DLD1 (cell line): ENCODE measurements around the gene CCDC159.
"Not testable (repeated sequence)": the region's sequence is repeated elsewhere in the genome, so short reads cannot be mapped to it uniquely, and the experiment has no call there.

Experiments used
- in situ Hi-C: cut with HindIII; loops from 2 replicates; pipeline ENCODE4 v1.10.0; 2017; ENCODE audit warnings: low sequenced_read_pairs

CCDC159 gene

DNA sequence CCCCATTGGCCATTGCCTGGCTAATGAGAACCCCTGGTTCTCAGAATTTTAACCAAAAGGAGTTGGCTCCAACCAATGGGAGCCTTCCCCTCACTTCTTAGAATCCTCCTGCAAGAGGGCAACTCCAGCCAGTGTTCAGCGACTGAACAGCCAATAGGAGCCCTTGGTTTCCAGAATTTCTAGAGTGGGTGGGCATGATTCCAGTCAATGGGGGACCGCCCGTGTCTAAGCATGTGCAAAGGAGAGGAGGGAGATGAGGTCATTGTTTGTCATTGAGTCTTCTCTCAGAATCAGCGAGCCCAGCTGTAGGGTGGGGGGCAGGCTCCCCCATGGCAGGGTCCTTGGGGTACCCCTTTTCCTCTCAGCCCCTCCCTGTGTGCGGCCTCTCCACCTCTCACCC, 18.6 kb downstream of the CCDC159 start:
- in situ Hi-C loops = no loop called here

DNA sequence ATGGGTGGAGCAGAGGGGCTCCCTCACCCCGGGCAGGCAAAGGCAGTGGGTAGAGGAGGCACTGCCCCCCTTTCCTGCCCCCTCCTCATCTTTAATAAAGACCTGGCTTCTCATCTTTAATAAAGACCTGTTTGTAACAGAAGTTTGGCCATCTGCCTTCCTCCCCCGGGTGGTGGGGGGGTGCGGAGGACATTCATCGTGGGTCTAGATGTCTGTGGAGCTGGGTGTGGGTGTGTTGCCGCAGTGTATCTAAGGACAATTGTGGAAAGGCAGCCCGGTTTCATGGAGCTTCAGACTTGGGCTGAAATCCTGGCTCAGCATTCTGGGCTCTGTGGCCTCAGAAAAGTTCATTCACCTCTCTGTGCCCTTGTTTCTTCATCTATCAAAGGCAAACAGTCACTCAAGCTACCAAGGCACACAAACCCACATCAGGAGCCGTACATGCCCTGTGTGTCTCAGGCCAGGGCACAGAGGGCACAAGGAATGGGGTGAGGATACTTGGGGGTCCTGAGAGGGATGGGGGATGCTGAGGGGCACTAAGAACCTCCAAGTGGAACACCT, 19.3 kb downstream of the CCDC159 start:
- in situ Hi-C loops = no loop called here

DNA sequence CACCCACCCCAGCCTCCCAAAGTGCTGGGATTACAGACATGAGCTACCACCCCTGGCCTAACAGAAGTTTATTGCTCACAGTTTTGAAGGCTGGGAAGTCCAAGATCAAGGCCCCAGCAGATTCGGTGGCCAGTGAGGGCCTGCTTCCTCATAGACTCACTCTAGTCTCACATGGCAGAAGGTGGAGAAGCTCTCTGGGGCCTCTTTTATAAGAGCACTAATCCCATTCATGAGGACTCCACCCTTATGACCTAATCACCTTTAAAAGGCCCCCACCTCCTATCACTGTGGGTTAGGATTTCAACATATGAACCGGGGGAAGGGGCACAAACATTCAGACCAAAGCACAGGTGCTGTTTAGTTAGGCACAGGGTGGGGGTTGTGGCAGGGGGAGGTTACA, 21.2 kb downstream of the CCDC159 start:
- in situ Hi-C loops = no loop called here

DNA sequence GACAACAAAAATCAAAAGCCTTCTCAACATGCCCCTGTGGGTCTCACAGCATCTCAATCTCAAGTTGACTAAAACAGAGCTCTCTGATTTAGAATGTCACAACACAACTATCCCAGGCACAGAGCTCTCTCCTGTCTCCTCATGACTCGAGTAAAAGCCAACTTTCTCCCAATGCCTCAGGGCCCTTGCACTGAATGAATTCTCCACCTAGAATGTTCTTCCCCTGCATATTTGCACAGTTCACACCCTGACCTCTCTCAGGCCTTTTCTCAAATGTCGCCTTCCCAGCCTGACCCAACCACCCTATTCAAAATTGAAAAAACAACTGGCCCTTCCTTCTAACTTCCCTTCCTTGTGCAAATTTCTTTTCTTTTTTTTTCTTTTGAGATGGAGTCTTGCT, 24.4 kb downstream of the CCDC159 start:
- in situ Hi-C loops = no loop called here

DNA sequence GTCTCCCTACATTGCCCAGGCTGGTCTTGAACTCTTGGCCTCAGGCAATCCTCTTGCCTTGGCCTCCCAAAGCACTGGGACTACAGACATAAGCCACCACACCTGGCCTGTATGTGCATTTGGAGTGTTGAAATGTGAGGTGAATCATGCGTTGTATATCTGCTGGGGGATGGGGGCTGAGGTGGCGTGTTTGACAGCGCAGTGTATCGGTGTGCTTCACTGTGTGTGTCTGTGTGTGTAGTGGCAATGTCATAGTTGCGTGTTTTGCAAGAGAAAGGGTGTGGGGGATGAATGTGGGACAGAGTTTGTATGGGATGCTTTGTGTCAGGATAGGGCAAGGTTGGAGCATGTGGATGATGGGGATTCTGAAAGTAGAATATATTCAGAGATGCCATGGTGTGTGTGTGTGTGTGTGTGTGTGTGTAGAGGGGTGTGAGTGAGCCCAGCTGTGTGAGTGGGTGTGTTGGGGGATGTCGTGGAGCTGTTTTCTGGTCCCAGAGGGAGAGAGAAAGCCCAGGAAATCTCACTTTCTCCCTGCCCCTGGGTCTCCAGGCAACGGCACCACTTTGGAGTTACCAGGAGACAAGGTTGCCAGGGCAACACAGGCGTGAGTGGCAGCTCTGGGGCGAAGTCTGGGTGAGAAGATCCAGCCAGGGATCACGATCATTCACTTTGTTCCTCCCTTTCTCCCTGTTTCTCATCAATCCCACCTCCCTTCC, 27.0 kb downstream of the CCDC159 start:
- in situ Hi-C loops = no loop called here

DNA sequence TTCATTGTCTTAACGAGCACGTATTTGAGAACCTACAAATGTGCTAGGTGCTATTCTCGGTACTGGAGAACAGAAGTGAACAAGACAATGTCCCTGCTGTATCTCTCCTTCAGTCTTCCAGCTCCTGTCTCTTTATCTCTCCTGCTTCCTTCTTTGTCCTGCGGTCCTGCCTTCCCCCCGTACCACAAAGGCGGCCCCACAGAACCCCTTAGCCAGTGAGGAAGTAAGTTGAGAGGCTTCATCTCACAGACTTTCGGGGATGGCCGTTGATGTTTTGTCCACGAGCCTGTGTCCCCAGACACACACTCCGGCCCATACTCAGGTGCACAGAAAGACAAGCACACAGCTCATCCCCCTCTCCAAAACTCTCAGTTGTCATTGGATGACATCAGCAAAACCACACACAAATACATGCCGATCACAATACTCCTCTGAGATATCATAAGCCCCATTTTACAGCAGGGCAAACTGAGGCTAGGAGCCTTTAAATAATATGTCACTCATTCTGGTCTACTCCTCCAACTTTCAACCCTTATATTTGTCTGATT, 27.6 kb downstream of the CCDC159 start:
- in situ Hi-C loops = no loop called here

DNA sequence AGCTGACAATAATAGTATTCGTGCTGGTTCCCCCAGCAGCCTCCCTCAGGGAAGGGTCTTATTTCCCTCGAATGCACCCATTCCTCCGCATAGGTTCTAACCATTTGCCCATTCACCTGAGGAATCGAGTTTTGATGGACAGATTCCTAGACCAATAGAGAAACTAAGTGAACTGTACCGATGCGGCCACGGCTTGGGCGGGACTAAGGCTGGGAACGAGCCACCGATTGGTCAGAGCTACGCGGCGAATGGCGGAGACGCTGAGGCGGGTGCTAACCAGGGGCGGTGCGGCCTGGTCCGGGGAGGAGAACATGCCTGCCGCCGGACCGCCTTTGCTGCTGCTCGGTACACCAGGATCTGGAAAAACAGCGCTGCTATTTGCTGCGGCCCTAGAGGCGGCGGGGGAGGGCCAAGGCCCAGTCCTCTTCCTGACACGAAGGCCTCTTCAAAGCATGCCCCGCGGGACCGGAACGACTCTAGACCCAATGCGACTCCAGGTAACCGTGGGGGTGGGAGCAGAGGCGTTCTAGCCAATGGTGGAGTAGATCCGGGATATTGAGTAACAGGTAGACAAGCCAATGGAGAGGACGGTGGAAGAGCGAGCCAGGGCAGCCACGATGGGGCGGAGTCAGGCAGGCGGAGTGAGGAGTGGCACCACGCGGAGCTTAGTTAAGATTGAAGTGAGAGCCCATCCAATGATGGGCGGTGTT, 28.3 kb downstream of the CCDC159 start, which contains the start of gene SWSAP1:
Gene SWSAP1, plus strand, starts transcription at position 234 of the 710 bp plus-strand sequence. Its CDS starts 15 bp downstream, at position 249.
- in situ Hi-C loops = no loop called here

DNA sequence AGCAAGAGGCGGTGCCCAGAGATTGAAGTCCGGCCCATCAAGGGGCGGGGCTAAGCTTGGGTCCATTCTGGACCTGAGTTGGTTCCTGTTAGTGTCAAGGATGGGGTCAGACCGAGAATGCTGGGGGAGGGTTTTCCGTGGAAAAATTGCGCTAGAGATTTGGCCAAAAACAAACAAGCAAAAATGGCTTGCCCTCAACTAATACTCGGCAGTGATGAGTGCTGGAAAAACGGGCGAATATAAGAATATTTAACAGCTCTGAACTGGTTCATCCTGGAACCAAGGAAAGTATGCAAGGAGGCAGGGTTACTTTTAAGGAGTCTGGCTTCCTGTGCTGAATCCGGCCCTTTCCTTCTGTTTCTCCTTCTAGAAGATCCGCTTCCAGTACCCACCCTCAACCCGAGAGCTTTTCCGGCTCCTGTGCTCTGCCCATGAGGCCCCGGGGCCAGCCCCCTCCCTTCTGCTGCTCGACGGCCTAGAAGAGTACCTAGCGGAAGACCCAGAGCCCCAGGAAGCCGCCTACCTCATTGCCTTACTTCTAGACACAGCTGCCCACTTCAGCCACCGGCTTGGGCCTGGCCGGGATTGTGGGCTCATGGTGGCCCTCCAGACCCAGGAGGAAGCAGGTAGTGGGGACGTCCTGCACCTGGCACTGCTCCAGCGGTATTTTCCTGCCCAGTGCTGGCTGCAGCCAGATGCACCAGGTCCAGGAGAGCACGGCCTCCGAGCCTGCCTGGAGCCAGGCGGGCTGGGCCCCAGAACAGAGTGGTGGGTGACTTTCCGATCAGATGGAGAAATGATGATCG, 29.0 kb downstream of the CCDC159 start:
- in situ Hi-C loops = no loop called here

DNA sequence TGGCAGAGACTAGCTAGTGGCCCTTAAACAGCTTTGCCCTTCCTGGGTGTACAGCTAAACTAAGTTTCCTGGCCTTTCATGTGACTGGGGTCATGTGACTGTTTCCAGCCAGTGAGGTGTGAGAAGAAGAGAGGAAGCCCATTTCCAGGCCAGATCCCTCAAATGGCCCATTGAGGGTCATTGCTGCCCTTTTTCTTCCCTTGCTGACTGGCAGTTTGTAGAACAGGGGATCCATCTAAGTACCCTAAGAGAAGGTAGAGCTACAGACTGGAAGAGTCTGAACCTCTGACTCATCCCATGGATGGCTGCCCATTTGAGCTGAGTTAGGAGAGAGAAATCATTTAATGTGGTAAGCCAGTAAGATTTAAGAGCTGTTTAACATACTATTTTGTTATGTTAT, 30.9 kb downstream of the CCDC159 start:
- in situ Hi-C loops = no loop called here

DNA sequence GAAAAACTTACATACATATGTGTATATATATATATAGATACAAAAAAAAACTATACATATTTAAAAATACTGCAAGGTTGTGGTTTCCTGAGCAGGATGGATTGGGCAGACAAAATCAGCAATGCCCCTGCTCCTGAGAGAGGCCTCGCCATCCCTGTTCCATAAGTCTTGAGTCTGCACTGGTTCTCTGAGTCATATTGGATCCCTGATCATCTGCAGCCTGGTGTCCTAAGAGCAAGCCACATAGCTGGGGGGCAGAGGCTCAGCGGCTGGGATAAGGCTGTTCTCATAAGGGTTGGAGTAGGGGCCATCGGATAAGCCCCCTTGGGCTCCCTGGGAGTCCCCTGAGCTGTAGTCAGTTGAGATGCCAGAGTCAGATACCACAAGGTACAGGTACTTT, 31.4 kb downstream of the CCDC159 start:
- in situ Hi-C loops = no loop called here

DNA sequence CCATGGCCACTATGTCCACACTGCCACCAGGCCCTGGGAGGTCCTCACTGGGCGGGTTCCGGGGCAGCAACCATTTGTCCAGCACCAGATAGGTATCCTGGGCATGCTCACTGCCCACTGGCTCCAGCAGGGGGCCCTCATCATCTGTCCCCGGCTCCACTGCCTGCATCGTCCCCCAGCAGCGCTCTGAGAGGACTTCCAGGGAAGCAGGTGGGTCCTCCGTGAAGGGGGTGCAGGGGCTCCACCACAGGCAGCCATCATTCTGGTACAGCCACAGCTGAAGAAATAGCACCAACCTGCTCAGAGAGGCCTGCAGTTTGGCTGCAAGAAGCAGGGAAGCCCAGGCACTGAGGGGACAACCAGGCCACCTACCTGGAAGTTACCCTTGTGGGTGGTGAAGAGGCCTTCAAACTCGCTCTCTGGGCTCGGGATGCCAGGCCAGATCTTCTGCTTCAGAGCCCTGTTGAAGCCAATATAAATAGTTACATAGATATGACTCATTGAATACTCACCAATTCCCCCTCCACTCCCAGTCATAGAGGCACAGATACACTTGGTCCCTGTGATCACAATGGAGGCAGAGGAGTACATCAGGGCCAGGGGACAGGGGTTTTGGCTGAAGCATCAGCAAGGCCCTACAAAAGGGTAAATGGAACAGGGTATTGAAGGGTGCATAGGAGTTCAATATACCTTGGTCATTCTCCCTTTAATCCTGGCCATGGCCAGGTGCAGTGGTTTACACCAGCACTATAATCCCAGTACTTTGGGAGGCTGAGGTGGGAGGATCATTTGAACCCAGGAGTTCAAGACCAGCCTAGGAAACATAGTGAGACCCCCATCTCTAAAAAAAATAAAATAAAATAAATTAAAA, 32.2 kb downstream of the CCDC159 start:
- in situ Hi-C loops = no loop called here

DNA sequence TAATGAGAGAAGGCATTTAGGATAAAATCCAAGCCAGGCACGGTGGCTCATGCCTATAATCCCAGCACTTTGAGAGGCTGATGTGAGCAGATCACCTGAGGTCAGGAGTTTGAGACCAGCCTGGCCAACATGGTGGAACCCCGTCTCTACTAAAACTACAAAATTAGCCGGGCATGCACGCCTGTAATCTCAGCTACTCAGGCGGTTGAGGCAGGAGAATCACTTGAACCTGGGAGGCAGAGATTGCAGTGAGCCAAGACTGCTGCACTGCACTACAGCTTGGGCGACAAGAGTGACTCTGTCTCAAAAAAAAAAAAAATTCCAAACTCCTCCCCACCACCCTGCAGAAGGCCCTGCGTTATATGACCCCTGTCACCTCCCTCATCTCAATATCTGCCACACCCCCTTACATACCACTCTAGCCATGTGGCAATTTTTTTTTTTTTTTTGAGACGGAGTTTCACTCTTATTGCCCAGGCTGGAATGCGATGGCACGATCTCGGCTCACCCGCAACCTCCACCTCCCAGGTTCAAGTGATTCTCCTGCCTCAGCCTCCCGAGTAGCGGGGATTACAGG, 33.0 kb downstream of the CCDC159 start:
- in situ Hi-C loops = not testable (repeated sequence)

DNA sequence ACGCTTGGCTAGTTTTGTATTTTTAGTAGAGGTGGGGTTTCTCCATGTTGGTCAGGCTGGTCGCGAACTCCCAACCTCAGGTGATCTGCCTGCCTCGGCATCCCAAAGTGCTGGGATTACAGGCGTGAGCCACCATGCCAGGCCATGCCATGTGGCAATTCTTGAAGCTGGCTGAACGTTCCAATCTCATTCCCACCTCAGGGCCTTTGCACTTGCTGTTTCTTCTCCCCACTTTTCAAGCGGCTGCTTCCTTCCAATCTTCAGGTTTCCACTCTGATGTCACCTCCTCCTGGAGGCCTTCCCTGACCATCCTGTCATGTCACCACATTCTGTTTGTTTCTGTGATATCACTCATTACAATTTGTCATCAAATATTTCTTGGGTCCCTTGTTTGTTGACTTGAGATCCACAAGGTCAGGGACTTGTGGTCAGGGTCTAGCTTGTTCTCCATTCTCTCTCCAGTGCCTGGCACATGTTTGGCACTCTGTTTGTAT, 33.6 kb downstream of the CCDC159 start:
- in situ Hi-C loops = no loop called here

DNA sequence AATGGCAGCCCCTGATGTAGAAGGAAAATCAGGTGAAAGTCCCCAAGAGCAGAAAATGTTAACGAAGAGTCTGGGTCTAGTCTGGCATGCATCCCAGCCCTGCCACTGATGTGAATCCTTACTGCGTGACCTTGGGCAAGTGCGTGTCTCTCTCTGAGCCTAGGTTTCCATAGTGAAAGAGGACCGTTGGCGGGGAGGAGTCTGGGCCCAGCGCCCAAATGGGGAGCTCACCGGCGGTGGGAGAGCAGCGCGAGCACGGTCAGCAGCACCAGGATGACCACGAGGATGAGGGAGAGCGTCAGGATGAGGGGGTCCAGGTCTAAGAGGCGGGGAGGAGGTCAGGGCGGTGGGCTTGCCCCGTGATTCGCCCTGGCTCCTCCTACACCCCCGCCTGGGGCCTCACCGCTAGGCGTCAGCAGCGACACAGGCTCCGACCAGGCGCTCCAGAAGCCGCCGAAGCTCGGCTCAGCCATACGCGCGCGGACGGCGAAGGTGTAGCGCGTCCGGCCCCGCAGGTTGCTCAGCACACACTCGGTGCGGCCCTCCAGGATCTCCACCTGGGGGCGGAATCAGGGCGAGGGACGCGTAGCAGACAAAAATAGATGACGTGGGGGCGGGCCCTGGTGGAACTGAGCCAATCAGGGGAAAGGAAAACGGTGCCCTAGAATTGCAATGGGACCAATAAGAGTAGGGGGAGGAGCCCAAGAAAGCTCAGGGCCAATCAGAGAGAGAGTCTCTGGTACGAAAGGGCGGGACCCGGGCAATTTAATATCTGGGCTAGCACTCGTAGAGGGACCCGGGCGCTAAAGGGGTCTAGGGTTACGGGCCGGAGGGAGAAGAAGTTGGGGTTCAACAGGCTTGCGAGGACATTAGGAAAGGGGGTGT, 34.6 kb downstream of the CCDC159 start:
- in situ Hi-C loops = no loop called here

DNA sequence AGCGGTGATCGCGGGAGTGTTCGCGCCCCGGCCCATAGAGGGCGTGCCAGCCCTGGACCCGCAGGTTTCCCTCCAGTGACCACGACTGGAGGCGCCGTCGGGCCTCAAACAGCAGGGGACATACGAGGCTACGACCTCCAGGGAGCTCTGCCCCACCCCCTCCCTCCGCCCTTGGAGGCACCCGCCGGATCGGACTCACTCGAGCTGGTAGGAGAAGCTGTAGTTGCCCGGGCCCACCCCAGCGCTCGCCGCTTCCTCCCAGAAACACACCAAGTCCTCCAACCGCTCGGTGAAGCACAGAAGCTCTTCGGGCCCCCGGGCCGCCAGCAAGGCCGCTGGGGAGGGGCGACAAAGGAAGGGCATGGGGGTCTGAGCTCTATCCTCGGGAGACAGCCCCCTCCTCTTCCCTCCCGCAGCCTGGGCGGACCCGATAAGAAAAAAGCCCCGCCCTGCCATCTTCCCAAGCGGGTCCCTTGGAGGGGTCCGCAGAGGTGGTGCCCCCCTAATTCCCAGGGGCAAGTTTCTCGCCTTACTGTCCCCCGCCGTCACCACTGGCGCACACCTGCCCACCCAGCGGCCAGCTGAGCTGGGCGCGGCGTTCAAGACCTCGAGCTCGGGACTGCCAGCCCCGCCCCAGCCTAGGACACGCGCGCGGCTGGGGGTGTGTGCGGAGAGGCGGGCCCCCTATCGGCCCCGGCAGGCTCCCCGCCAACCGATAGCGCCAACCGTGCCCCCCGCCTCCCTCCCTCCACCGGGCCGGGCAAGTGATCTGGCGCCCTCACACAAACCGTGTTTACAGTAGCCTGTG, 36.8 kb downstream of the CCDC159 start:
- in situ Hi-C loops = no loop called here

DNA sequence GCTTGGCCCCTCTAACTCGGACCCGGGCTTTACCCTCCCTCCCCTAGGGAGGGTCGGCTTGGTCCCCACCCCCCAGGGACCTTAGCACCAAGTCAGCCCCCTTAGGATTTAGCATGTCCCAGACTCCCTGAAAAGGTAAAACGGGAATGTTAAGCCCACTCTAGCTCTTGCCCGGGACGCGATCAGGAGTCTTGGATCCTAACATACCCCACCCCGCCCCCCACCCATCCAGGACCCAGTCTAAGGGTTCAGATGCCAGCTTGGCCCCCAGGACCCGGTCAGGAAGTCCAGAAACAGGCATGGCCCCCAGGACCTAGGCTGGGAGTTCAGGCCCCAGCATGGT, 37.4 kb downstream of the CCDC159 start:
- in situ Hi-C loops = no loop called here

DNA sequence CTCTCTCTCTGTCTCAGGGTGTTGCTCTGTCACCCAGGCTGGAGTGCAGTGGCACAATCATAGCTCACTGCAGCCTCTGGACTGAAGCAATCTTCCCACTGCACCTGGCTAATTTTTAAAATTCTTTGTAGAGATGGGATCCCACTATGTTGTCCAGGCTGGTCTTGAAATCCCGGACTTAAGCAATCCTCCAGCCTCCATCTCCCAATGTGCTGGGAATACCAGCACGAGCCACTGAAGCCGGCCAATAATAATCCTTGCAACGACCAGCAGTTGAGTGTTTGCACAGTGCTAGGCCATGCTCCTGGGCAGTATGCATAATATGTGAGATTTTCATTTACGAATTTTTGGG, 38.4 kb downstream of the CCDC159 start:
- in situ Hi-C loops = no loop called here
